ENCODE results near the gene CNTNAP2.

Gene CNTNAP2

GRCh38 chr7:147516391-147516790 is 1399.8 kb downstream of the CNTNAP2 start:
- DNase-seq: no peak

GRCh38 chr7:147519062-147519461 is 1402.5 kb downstream of the CNTNAP2 start:
- DNase-seq: no peak

- DNase-seq: no peak
Measured at GRCh38 chr7:147523056-147523455, 1406.5 kb downstream of the CNTNAP2 start.

- DNase-seq: no peak
Measured at GRCh38 chr7:147524726-147525250, 1408.2 kb downstream of the CNTNAP2 start.

- DNase-seq: no peak
Measured at GRCh38 chr7:147525325-147525724, 1408.7 kb downstream of the CNTNAP2 start.

GRCh38 chr7:147535701-147536111 is 1419.1 kb downstream of the CNTNAP2 start:
- no peak for DNase-seq

GRCh38 chr7:147539685-147540084 is 1423.1 kb downstream of the CNTNAP2 start:
- no peak for DNase-seq

GRCh38 chr7:147540743-147541142 is 1424.1 kb downstream of the CNTNAP2 start:
- no peak for DNase-seq

- no peak for DNase-seq
Measured at GRCh38 chr7:147541261-147541660, 1424.7 kb downstream of the CNTNAP2 start.

GRCh38 chr7:147547252-147547897 is 1430.8 kb downstream of the CNTNAP2 start:
- DNase-seq: no peak

- no peak for DNase-seq
Measured at GRCh38 chr7:147556317-147556716, 1439.7 kb downstream of the CNTNAP2 start.

- no peak for DNase-seq
Measured at GRCh38 chr7:147563669-147564068, 1447.1 kb downstream of the CNTNAP2 start.

GRCh38 chr7:147564786-147565476 is 1448.3 kb downstream of the CNTNAP2 start:
- DNase-seq: no peak

GRCh38 chr7:147567043-147567442 is 1450.4 kb downstream of the CNTNAP2 start:
- no peak for DNase-seq

GRCh38 chr7:147569116-147569913 is 1452.7 kb downstream of the CNTNAP2 start:
- no peak for DNase-seq

- no peak for DNase-seq
Measured at GRCh38 chr7:147570390-147570789, 1453.8 kb downstream of the CNTNAP2 start.

- no peak for DNase-seq
Measured at GRCh38 chr7:147571436-147572185, 1455.0 kb downstream of the CNTNAP2 start.

GRCh38 chr7:147578196-147578595 is 1461.6 kb downstream of the CNTNAP2 start:
- DNase-seq: no peak

GRCh38 chr7:147579148-147579547 is 1462.5 kb downstream of the CNTNAP2 start:
- no peak for DNase-seq

- no peak for DNase-seq
Measured at GRCh38 chr7:147584771-147585193, 1468.2 kb downstream of the CNTNAP2 start.

- DNase-seq: no peak
Measured at GRCh38 chr7:147586110-147586509, 1469.5 kb downstream of the CNTNAP2 start.

GRCh38 chr7:147586526-147586925 is 1469.9 kb downstream of the CNTNAP2 start:
- DNase-seq: no peak
